Activated T-helper 2 cell treated with anti-CD3 and anti-CD28 coated beads, Interferon-gamma antibody, Interleukin-2, Interleukin-4, amounts not matched to agents 10 μg/mL and 5 μg/mL and 100 μg/mL, durations not matched to agents 14 hours and 24 hours and 36 hours (primary cell): ENCODE results near the gene C10orf88. TPM values are rescaled to one million over a fixed set of nuclear protein-coding genes. Genes with fewer than 3 reads are reported as not detected.
"Not testable (repeated sequence)": the region's sequence is repeated elsewhere in the genome, so short reads cannot be mapped to it uniquely, and the experiment has no call there.

ENCODE experiments used
- DNase-seq: peaks from one replicate; pipeline ENCODE4 v3.0.0; 2021; ENCODE audit warnings: low spot score
- H3K27ac Mint-ChIP-seq: one replicate; pipeline ENCODE4 v1.8.0; 2021; ENCODE audit warnings: mixed read lengths
- H3K27me3 Mint-ChIP-seq: one replicate; pipeline ENCODE4 v1.8.0; 2021; ENCODE audit warnings: low read depth, mixed read lengths
- H3K36me3 Mint-ChIP-seq: one replicate; pipeline ENCODE4 v1.8.0; 2021; ENCODE audit warnings: low read depth, mixed read lengths
- H3K4me1 Mint-ChIP-seq: one replicate; pipeline ENCODE4 v1.8.0; 2021; ENCODE audit warnings: low read depth, mixed read lengths
- H3K4me3 Mint-ChIP-seq: one replicate; pipeline ENCODE4 v1.8.0; 2021; ENCODE audit warnings: low read depth, mild to moderate bottlenecking, moderate library complexity, mixed read lengths
- H3K9me3 Mint-ChIP-seq: one replicate; pipeline ENCODE4 v1.8.0; 2021; ENCODE audit warnings: mixed read lengths
- intact Hi-C: fragments of 100-400 bp; cut with micrococcal nuclease; formaldehyde crosslinking; loops from one replicate; pipeline ENCODE4 v1.15.1; 2023
- total RNA-seq: library from RNA; stranded (reverse); gene quantifications from 2 replicates; pipeline ENCODE4 v1.2.3, GENCODE V29; 2022

The C10orf88 gene
- total RNA-seq, 1 donor from 2014 or later: 9.1 TPM

DNA sequence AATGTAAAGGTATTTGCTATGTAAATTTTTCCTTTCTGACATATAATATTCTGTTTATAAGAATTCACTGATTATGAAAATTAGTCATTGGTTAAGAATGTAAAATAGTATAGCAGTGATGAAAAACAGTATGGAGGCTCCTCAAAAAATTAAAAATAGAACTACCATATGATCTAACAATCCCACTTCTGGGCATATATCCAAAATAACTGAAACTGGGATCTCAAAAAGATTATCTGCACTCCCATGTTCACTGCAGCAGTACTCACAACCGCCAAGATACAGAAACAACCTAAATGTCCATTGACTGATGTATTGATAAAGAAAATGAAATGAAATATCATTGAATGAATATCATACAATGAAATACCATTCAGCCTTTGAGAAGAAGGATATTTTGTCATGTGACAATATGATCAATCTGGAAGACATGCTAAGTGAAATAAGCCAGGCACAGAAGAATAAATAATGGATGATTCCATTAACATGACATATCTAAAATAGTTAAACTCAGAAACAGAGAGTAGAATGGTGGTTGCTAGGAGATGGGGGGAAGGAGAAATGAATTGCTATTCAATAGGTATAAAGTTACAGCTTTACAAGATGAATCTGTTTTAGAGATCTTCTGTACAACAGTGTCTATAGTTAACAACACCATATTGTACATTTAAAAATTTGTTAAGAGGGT, 14.0 kb downstream of the C10orf88 start:
- Mint-ChIP-seq H3K4me3 (no peak overlapping the region), H3K9me3 (no peaks in the 10 kb centered on the region), H3K27me3 (no peaks in the 10 kb centered on the region), H3K36me3 (peaks cover 48% of the 10 kb centered on the region), H3K4me1 (peaks cover 6% of the 10 kb centered on the region), H3K27ac (no peak overlapping the region)
- intact Hi-C loops: no loop called here
- DNase-seq: no peak

DNA sequence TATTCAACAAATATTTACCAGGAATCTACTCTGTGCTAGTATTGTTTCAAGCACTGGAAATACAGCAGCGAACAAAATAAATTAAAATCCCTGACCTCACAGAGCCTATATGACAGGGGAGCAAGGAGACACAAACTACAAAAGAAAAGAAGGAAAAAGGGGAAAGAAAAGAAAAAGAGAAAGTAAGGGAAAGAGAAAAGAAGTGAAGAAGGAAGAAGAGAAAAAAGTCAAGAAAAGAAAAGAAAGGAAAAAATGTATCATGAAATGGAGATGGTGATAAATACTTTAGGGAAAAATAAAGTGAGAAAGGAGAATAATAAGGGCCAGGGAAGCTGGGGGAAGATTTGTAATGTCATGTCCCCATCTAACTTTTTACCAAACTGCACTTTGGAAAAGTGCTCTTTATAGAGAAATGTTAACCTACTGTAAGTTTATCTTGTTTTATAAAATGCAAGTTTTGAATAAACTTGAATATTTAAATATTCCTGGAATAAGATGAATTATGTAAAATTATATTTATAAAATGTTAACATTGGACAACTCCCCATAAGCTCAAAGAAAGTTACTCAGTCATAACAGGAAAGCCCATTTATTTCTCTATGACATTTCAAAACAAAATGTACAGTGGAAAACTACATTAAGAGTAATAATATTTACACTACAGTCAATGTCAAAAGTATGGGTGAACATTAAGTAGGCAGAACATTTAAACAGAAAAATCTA, 14.7 kb downstream of the C10orf88 start:
- no peak overlapping the region for H3K27ac Mint-ChIP-seq
- H3K4me1 Mint-ChIP-seq: peaks cover 6% of the 10 kb centered on the region
- H3K4me3 Mint-ChIP-seq: no peak overlapping the region
- no peak for DNase-seq
- H3K36me3 Mint-ChIP-seq: peaks cover 48% of the 10 kb centered on the region
- H3K27me3 Mint-ChIP-seq: no peaks in the 10 kb centered on the region
- H3K9me3 Mint-ChIP-seq: no peaks in the 10 kb centered on the region
- intact Hi-C loops: no loop called here

DNA sequence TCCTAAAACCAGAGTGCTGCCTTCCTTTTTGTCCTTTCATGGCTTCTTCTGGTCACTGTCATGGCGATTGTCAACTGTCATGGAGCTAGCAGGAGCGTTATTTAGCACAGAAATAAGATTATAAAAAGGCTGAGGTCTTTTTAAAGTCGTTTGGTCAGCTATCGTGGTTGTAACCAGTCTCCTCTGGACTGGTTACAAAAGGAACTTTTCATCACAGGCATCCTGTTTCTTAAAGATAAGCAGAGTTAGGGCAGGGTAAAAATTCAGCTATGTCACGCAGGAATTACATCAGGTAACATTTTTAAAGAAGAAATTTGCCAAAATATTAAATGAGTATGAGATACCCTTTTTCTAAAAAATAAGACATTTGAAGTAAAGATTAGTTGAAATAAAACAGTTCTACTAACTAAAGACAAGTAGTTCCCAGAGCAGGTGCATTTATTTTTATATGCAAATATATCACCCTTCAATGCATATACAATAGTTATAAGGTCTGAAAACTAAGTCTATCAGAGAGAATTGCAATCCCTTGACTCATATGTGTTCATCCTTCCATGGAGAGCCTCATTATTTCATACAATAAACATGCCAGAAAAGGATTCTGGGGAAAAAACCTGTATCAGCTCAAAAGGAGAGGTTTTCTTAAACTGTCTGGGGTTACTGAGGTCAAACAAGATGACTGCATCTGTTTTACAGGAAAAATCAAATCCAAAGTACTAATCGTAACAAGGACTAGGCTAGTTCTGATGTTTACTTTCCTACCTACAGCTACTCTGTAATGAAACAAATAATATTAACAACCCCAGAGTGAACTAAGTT, 22.7 kb downstream of the C10orf88 start:
- DNase-seq: no peak
- Mint-ChIP-seq H3K4me3 (no peak overlapping the region), H3K27me3 (no peaks in the 10 kb centered on the region), H3K36me3 (peaks cover 12% of the 10 kb centered on the region), H3K9me3 (no peaks in the 10 kb centered on the region), H3K27ac (no peak overlapping the region), H3K4me1 (no peaks in the 10 kb centered on the region)
- intact Hi-C loops: no loop called here

DNA sequence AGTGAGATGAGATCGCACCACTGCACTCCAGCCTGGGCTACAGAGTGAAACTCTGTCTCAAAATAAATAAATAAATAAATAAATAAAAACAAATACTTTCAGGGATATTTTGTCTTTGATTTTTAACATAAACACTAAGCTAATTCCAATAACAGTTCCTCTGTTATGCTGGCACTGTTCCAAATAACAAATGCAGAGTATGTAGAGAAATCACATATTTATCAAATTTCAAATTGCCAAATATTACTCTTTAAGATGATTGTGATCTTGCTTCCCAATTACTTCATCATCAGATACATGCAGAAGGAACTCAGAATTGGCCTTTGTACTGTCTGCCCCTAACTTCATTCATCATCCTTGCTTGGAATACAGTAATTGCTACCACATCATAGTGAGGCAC, 23.9 kb downstream of the C10orf88 start:
- Mint-ChIP-seq H3K9me3 (no peaks in the 10 kb centered on the region), H3K4me3 (no peak overlapping the region), H3K27me3 (no peaks in the 10 kb centered on the region), H3K27ac (no peak overlapping the region), H3K4me1 (no peaks in the 10 kb centered on the region), H3K36me3 (peaks cover 7% of the 10 kb centered on the region)
- intact Hi-C loops: no loop called here
- no peak for DNase-seq

DNA sequence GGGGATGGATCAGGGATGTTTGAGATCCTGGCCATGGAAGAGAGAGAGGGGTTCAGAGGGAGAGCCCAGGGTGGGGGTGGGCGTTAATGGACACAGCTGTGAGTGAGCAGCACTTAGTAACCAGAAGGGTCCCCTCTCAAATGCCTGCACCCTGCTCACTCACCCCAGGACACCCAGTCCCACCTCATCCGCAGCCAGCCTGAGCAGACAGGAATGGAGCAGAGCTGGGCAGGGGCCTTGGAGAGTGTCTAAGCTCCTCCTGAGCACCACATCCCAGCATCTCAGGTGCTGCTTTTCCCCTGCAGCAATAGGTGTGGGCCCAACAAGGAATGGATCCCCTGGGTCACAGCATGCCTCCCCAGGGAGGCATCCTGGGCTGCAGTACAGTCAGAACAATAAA, 38.3 kb downstream of the C10orf88 start:
- no peaks in the 10 kb centered on the region for H3K36me3 Mint-ChIP-seq
- no peaks in the 10 kb centered on the region for H3K4me1 Mint-ChIP-seq
- H3K9me3 Mint-ChIP-seq: no peaks in the 10 kb centered on the region
- no peak overlapping the region for H3K4me3 Mint-ChIP-seq
- DNase-seq: no peak
- H3K27me3 Mint-ChIP-seq: no peaks in the 10 kb centered on the region
- no peak overlapping the region for H3K27ac Mint-ChIP-seq
- intact Hi-C loops: no loop called here

DNA sequence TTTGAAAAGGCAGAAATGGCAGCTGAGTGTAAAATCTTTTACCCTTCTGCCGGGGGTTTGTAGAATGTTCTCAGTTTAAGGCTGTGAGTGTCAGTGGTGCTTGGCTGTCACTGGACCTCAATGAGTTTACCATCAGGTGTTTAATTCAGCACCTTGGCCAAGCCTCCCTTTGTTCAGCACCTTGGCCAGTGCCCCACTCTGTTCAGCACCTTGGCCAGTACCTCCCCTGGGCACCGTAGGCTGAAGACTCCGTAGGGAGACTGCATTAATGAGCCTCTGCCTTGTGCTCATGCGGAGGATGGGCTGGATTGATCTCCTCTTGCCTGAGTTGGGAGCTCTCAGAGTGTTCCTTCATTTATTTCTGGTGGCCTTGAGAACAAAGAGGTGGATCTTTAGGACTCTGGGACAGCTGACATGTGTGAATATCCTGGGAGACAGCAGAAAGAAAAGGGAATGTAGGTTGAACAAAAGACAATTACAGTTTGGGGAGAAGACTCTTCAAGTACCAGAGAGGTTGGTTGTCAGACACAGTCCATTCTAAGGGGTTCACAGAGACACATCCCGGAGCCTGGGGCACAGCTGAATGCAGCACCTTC, 42.0 kb downstream of the C10orf88 start:
- H3K36me3 Mint-ChIP-seq: no peaks in the 10 kb centered on the region
- H3K27me3 Mint-ChIP-seq: no peaks in the 10 kb centered on the region
- H3K4me1 Mint-ChIP-seq: no peaks in the 10 kb centered on the region
- no peak overlapping the region for H3K27ac Mint-ChIP-seq
- intact Hi-C loops: no loop called here
- H3K9me3 Mint-ChIP-seq: no peaks in the 10 kb centered on the region
- H3K4me3 Mint-ChIP-seq: no peak overlapping the region
- peak; percentile 45 for DNase-seq

DNA sequence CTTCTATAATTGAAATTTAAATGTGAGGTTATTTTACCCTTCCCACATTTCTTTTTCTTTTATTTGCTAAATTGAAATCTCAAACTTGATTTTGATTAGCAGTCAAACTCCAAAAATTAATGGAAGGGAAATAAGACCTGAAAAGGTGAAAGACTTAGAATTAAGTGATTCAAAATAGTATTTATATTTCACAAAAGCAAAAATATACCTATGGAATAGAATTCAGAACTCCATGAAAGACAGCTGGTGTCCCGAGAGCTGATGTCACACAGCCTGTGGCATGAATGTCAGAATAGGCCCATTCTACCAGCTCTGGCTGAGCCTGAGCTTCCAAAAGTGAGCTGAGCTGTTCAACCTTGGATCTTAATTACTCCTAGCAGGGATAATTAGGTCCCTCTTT, 43.7 kb downstream of the C10orf88 start, which contains the start of gene FAM24A:
Gene FAM24A, plus strand, starts transcription at position 301 of the 400 bp plus-strand sequence. CDS start 1,025 bp downstream, outside the sequence.
- no peaks in the 10 kb centered on the region for H3K36me3 Mint-ChIP-seq
- H3K4me1 Mint-ChIP-seq: no peaks in the 10 kb centered on the region
- no peaks in the 10 kb centered on the region for H3K9me3 Mint-ChIP-seq
- intact Hi-C loops: no loop called here
- no peaks in the 10 kb centered on the region for H3K27me3 Mint-ChIP-seq
- no peak within 1 kb of the TSS for H3K27ac Mint-ChIP-seq
- no peak for DNase-seq
- no peak within 1 kb of the TSS for H3K4me3 Mint-ChIP-seq

DNA sequence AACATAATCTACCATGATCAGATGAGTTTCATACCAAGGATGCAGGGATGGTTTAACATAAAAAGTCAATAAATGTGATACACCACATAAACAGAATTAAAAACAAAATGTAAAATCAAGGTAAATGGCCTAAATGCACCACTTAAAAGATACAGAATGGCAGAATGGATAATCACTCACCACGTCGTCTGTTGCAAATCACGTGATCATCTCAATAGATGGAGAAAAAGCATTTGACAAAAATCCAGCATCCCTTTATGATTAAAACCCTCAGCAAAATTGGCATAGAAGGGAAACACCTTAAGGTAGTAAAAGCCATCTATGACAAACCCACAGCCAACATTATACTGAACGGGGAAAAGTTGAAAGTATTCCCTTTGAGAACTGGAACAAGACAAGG, 50.2 kb downstream of the C10orf88 start:
- H3K36me3 Mint-ChIP-seq, H3K4me3 Mint-ChIP-seq, intact Hi-C loops, DNase-seq, H3K4me1 Mint-ChIP-seq, H3K27ac Mint-ChIP-seq, H3K27me3 Mint-ChIP-seq: not testable (repeated sequence)
- peaks cover 19% of the 10 kb centered on the region for H3K9me3 Mint-ChIP-seq

DNA sequence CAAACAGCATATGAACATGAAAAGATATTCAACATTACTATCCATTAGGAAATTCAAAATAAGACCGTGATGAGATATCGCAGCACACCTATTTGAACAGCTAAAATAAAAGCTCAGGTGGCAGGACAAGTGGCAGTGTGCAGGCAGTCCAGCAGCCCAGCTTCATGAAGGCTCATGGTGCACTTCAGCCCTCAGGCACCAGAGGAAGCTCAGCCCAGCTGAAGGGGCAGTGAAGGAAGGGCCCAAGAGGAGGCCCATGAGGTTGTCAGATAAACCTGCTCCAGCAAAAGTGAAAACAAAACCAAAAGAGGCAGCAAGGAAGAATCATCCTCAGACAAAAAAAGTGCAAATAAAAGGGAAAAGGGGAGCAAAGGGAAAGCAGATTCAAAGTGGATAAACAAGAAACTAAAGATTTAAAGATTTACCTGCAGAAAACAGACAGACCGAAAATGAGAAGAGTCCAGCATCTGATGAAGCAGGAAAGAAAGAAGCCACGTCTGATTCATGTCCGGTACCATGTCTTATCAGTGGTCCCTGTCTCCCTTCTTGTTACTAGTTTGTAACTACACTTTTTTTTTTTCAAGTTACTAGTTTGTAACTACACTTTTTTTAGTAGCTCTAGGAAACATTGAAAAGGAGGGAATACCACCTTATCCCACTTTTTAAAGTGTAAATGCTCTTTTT, 59.6 kb downstream of the C10orf88 start:
- Mint-ChIP-seq H3K9me3 (no peaks in the 10 kb centered on the region), H3K4me3 (no peak overlapping the region), H3K4me1 (peaks cover 5% of the 10 kb centered on the region), H3K36me3 (peaks cover 12% of the 10 kb centered on the region), H3K27ac (peak overlapping the region; percentile 14), H3K27me3 (no peaks in the 10 kb centered on the region)
- no peak for DNase-seq
- intact Hi-C loops: no loop called here

DNA sequence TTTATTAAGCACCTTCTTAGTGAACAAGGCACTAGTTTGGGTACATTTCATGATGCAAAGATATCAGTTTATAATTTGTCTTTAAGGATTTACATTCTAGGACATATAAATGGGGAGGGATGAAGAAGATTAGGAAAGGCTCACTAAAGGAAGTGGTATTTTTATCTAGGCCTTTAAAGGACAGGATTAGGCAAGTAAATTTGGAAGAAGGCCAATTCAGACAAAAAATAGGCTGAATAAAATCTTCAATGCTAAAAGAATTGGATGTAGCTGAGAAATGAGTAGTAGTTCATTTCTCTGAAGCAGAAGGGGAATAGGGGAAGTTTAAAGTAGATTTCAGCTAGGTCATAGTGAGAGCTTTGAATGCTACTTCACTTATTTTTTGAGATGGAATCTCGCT, 69.9 kb downstream of the C10orf88 start:
- Mint-ChIP-seq H3K27ac (no peak overlapping the region), H3K36me3 (peaks cover 13% of the 10 kb centered on the region), H3K4me1 (peaks cover 21% of the 10 kb centered on the region), H3K27me3 (no peaks in the 10 kb centered on the region), H3K9me3 (no peaks in the 10 kb centered on the region), H3K4me3 (no peak overlapping the region)
- intact Hi-C loops: no loop called here
- DNase-seq: no peak

DNA sequence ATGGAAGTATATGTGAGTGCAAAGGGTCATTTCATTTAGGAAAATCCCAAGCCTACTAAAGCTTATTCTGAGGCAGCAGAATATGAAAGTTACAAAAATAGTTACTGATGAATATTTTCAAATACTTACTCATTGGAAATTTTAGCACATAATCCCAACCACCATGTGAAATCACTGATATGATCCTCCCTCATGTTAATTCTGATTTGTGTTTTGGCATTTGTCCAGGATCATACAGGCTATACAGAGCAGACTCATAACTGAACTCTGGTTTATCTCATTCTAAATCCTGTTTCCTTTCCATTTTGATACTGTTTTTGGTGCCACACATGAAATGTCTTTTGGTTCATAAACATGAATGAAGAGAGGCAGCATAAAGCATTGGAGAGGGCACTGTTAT, 71.3 kb downstream of the C10orf88 start:
- no peak for DNase-seq
- Mint-ChIP-seq H3K9me3 (no peaks in the 10 kb centered on the region), H3K27ac (no peak overlapping the region), H3K27me3 (no peaks in the 10 kb centered on the region), H3K36me3 (peaks cover 21% of the 10 kb centered on the region), H3K4me1 (peaks cover 28% of the 10 kb centered on the region), H3K4me3 (no peak overlapping the region)
- intact Hi-C loops: no loop called here
